ENCODE measurements around the gene TAP2.

TAP2 gene

GRCh38 chr6:32867554-32868256 lies 29.2 kb upstream of the TAP2 start:
- peak; percentile 42 for ATAC-seq

GRCh38 chr6:32867022-32867477 lies 28.5 kb upstream of the TAP2 start:
- TF ChIP-seq ISL1 (CRISPR knock-in tag; IDR thresholded peaks at IDR 0.05) (no peak), ZFP30 (CRISPR knock-in tag; IDR thresholded peaks at IDR 0.05) (no peak)
- ATAC-seq = peak; percentile 56

More at GRCh38 chr6:32867554-32868256, 29.2 kb upstream of the TAP2 start:
- TF ChIP-seq POU6F1 (CRISPR knock-in tag; IDR thresholded peaks at IDR 0.05; ENCODE audit: borderline replicate concordance, low read depth) (no peak), ZFP3 (CRISPR knock-in tag; IDR thresholded peaks at IDR 0.05) (no peak)

- ATAC-seq = no peak
- TF ChIP-seq ESRRG (CRISPR knock-in tag; IDR thresholded peaks at IDR 0.05) (no peak), OSR1 (CRISPR knock-in tag; IDR thresholded peaks at IDR 0.05) (no peak), ZC3H10 (CRISPR knock-in tag; IDR thresholded peaks at IDR 0.05) (no peak), TCF4 (CRISPR knock-in tag; IDR thresholded peaks at IDR 0.05; ENCODE audit: borderline replicate concordance) (no peak), ZFP30 (CRISPR knock-in tag; IDR thresholded peaks at IDR 0.05) (no peak), ISL1 (CRISPR knock-in tag; IDR thresholded peaks at IDR 0.05) (no peak)
These were observed 27.3 kb upstream of the TAP2 start for GRCh38 chr6:32865724-32866443.

GRCh38 chr6:32862725-32863124 lies 24.2 kb upstream of the TAP2 start:
- no peak for ATAC-seq
- TF ChIP-seq ISL1 (CRISPR knock-in tag; IDR thresholded peaks at IDR 0.05) (no peak), BACH2 (CRISPR knock-in tag; IDR thresholded peaks at IDR 0.05; ENCODE audit: borderline replicate concordance) (no peak), ZC3H10 (CRISPR knock-in tag; IDR thresholded peaks at IDR 0.05) (no peak), POU6F1 (CRISPR knock-in tag; IDR thresholded peaks at IDR 0.05; ENCODE audit: borderline replicate concordance, low read depth) (no peak), CSDC2 (CRISPR knock-in tag; IDR thresholded peaks at IDR 0.05) (no peak), ZNF565 (CRISPR knock-in tag; conservative IDR thresholded peaks at IDR 0.05; ENCODE audit: low read depth) (no peak), TCF4 (CRISPR knock-in tag; IDR thresholded peaks at IDR 0.05; ENCODE audit: borderline replicate concordance) (no peak), TOX (CRISPR knock-in tag; IDR thresholded peaks at IDR 0.05; ENCODE audit: borderline replicate concordance) (no peak), ZNF70 (CRISPR knock-in tag; IDR thresholded peaks at IDR 0.05) (no peak)

GRCh38 chr6:32860674-32861073 lies 22.1 kb upstream of the TAP2 start:
- no peak for TF ChIP-seq ZNF8 (CRISPR knock-in tag; IDR thresholded peaks at IDR 0.05)
- no peak for TF ChIP-seq TSHZ2 (CRISPR knock-in tag; IDR thresholded peaks at IDR 0.05)
- TF ChIP-seq OSR1 (CRISPR knock-in tag; IDR thresholded peaks at IDR 0.05) = no peak
- no peak for TF ChIP-seq CSRNP3 (CRISPR knock-in tag; IDR thresholded peaks at IDR 0.05)
- no peak for TF ChIP-seq TOX (CRISPR knock-in tag; IDR thresholded peaks at IDR 0.05; ENCODE audit: borderline replicate concordance)
- no peak for TF ChIP-seq ZFP3 (CRISPR knock-in tag; IDR thresholded peaks at IDR 0.05)
- TF ChIP-seq ARNTL (CRISPR knock-in tag; IDR thresholded peaks at IDR 0.05; ENCODE audit: borderline replicate concordance, low read depth) = no peak
- no peak for TF ChIP-seq GLIS3 (CRISPR knock-in tag; IDR thresholded peaks at IDR 0.05)
- TF ChIP-seq ISL1 (CRISPR knock-in tag; IDR thresholded peaks at IDR 0.05) = no peak
- ATAC-seq = no peak
